DMS79 (cell line): ENCODE data around the gene WDR83.
"Not testable (repeated sequence)": the region's sequence is repeated elsewhere in the genome, so short reads cannot be mapped to it uniquely, and the experiment has no call there.

Source experiments
- DNase-seq: peaks from one replicate; lab custom pipeline; 2025; lab: John Stamatoyannopoulos, UW

Gene WDR83

GRCh38 chr19:12685831-12686230 lies 19.2 kb downstream of the WDR83 start:
- no peak for DNase-seq

GRCh38 chr19:12687496-12688196 lies 21.0 kb downstream of the WDR83 start, which contains the start of gene GNG14:
Gene GNG14, plus strand, starts transcription at chr19:12687998. Its CDS starts 51 bp downstream, at chr19:12688049.
- DNase-seq, result no peak

- DNase-seq, result no peak
These were observed 22.4 kb downstream of the WDR83 start for GRCh38 chr19:12689012-12689411.

- DNase-seq, result no peak
These were observed 23.1 kb downstream of the WDR83 start for GRCh38 chr19:12689581-12690216.

GRCh38 chr19:12692960-12693359 lies 26.4 kb downstream of the WDR83 start:
- no peak for DNase-seq

- no peak for DNase-seq
These were observed 28.0 kb downstream of the WDR83 start for GRCh38 chr19:12694641-12695040.

- no peak for DNase-seq
These were observed 28.5 kb downstream of the WDR83 start for GRCh38 chr19:12695096-12695495.

- DNase-seq, result no peak
These were observed 28.9 kb downstream of the WDR83 start for GRCh38 chr19:12695514-12695913.

GRCh38 chr19:12695997-12696365 lies 29.4 kb downstream of the WDR83 start:
- DNase-seq, result no peak

- peak; percentile 93 for DNase-seq
These were observed 30.0 kb downstream of the WDR83 start, which contains the start of gene FBXW9 for GRCh38 chr19:12696366-12697335. Gene FBXW9, minus strand, starts transcription at chr19:12696631. Its CDS starts 50 bp downstream, at chr19:12696581.

GRCh38 chr19:12697425-12697824 lies 30.8 kb downstream of the WDR83 start:
- DNase-seq, result not testable (repeated sequence)

- DNase-seq, result no peak
These were observed 31.5 kb downstream of the WDR83 start for GRCh38 chr19:12698138-12698537.

GRCh38 chr19:12701596-12702282 lies 35.1 kb downstream of the WDR83 start:
- DNase-seq, result no peak

- no peak for DNase-seq
These were observed 36.4 kb downstream of the WDR83 start for GRCh38 chr19:12703046-12703445.

GRCh38 chr19:12705169-12705568 lies 38.6 kb downstream of the WDR83 start:
- no peak for DNase-seq

GRCh38 chr19:12705654-12706331 lies 39.2 kb downstream of the WDR83 start:
- no peak for DNase-seq

- DNase-seq, result no peak
These were observed 39.7 kb downstream of the WDR83 start for GRCh38 chr19:12706332-12706718.

- DNase-seq, result no peak
These were observed 42.0 kb downstream of the WDR83 start for GRCh38 chr19:12708641-12709040.

GRCh38 chr19:12711187-12711586 lies 44.6 kb downstream of the WDR83 start:
- no peak for DNase-seq

GRCh38 chr19:12712077-12712476 lies 45.5 kb downstream of the WDR83 start:
- DNase-seq, result not testable (repeated sequence)

- DNase-seq, result not testable (repeated sequence)
These were observed 46.7 kb downstream of the WDR83 start for GRCh38 chr19:12713304-12713703.
